ENCODE data around the gene GID4.

GID4 gene

GRCh38 chr17:18093616-18094408, 54.6 kb downstream of the GID4 start:
- peak; percentile 35; the same call in 1 of the 2 replicates for TF ChIP-seq CTCF (IDR thresholded peaks at IDR 0.05)

- no peak for TF ChIP-seq CTCF (IDR thresholded peaks at IDR 0.05)
Measured at GRCh38 chr17:18094409-18094807, 55.2 kb downstream of the GID4 start.

- TF ChIP-seq CTCF (IDR thresholded peaks at IDR 0.05) = no peak
Measured at GRCh38 chr17:18099516-18099915, 60.3 kb downstream of the GID4 start.

- TF ChIP-seq CTCF (IDR thresholded peaks at IDR 0.05) = no peak
Measured at GRCh38 chr17:18100616-18101015, 61.4 kb downstream of the GID4 start.

- no peak for TF ChIP-seq CTCF (IDR thresholded peaks at IDR 0.05)
Measured at GRCh38 chr17:18101828-18102227, 62.6 kb downstream of the GID4 start.

- no peak for TF ChIP-seq CTCF (IDR thresholded peaks at IDR 0.05)
Measured at GRCh38 chr17:18102640-18103039, 63.4 kb downstream of the GID4 start.

- TF ChIP-seq CTCF (IDR thresholded peaks at IDR 0.05) = no peak
Measured at GRCh38 chr17:18105027-18105426, 65.8 kb downstream of the GID4 start.

GRCh38 chr17:18105595-18105994, 66.4 kb downstream of the GID4 start:
- TF ChIP-seq CTCF (IDR thresholded peaks at IDR 0.05) = no peak

Data from LNCAP (cell line).